Lower leg skin (tissue), 4 donors: ENCODE measurements around the gene C3orf70. TPM values are rescaled to one million over a fixed set of nuclear protein-coding genes. Genes with fewer than 3 reads are reported as not detected.
"Not testable (repeated sequence)": the region's sequence is repeated elsewhere in the genome, so short reads cannot be mapped to it uniquely, and the experiment has no call there.

Experiments used
- DNase-seq, 2 donors: peaks; one replicate each; pipeline ENCODE4 v3.0.0-alpha.2; 2019; ENCODE audit warnings: low spot score in 2 of 2
- H3K4me3 ChIP-seq: fragments of 200-600 bp; sonication (generic); 2 replicates; pipeline ENCODE4 v1.5.1; 2017; ENCODE audit warnings: mild to moderate bottlenecking, low read depth; ENCODE audit not compliant: poor library complexity, severe bottlenecking
- POLR2A ChIP-seq, 2 donors: fragments of 450-650 bp; IDR thresholded peaks; one replicate each; pipeline ENCODE4 v1.6.1; 2016 to 2017; ENCODE audit warnings: antibody characterized with exemption in 2 of 2, mild to moderate bottlenecking in 1 of 2, moderate library complexity in 1 of 2
- WGBS, 2 donors: methylation state at CpG; one replicate each; pipeline ENCODE4 v1.1.5; 2018; 5-methylcytosine and 5-hydroxymethylcytosine counted together
- intact Hi-C: fragments of 100-400 bp; cut with DNase I; formaldehyde crosslinking; loops from one replicate; pipeline ENCODE4 v1.15.0; 2023; ENCODE audit warnings: low total_unique reads
- total RNA-seq, 4 donors: library from RNA; depleted of rRNA; stranded (reverse); fragments of >200 nt; gene quantifications; one replicate each; pipeline ENCODE4 v1.1.0, GENCODE V29; 2016
- TF ChIP-seq, protein P1 (sequence below), 3 donors: fragments of 450-650 bp; IDR thresholded peaks; one replicate each; pipeline ENCODE4 v1.5.1; 2016; ENCODE audit warnings: antibody characterized with exemption in 3 of 3, mild to moderate bottlenecking in 3 of 3, moderate library complexity in 2 of 3

Gene C3orf70
- total RNA-seq, 4 donors from 2014 or later: 0.84 to 5.5 (median 4.3) TPM

DNA sequence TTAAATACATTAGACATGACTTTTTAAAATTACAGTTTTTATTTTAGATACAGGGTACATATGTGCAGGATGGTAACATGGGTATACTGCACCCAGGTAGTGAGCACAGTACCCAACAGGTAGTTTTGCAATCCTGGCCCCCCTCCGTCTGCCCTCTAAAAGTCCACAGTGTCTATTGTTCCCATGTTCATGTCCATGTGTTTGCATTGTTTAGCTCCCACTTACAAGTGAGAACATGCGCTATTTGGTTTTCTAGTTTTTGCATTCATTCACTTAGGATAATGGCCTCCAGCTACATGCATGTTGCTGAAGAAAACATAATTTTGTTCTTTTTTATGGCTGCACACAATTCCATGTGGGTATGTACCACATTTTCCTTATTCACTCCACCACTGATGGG is 23.8 kb downstream of the C3orf70 start:
- WGBS, 2 donors: 93 to 95% methylated on average over 2 of the region's 2 CpGs
- intact Hi-C loops: no loop called here
- no peak for DNase-seq
- H3K4me3 ChIP-seq: no peak overlapping the region
- TF ChIP-seq, protein P1, sequence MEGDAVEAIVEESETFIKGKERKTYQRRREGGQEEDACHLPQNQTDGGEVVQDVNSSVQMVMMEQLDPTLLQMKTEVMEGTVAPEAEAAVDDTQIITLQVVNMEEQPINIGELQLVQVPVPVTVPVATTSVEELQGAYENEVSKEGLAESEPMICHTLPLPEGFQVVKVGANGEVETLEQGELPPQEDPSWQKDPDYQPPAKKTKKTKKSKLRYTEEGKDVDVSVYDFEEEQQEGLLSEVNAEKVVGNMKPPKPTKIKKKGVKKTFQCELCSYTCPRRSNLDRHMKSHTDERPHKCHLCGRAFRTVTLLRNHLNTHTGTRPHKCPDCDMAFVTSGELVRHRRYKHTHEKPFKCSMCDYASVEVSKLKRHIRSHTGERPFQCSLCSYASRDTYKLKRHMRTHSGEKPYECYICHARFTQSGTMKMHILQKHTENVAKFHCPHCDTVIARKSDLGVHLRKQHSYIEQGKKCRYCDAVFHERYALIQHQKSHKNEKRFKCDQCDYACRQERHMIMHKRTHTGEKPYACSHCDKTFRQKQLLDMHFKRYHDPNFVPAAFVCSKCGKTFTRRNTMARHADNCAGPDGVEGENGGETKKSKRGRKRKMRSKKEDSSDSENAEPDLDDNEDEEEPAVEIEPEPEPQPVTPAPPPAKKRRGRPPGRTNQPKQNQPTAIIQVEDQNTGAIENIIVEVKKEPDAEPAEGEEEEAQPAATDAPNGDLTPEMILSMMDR (IDR thresholded peaks at IDR 0.05): no peak
- no peak for TF ChIP-seq POLR2A (IDR thresholded peaks at IDR 0.05)

DNA sequence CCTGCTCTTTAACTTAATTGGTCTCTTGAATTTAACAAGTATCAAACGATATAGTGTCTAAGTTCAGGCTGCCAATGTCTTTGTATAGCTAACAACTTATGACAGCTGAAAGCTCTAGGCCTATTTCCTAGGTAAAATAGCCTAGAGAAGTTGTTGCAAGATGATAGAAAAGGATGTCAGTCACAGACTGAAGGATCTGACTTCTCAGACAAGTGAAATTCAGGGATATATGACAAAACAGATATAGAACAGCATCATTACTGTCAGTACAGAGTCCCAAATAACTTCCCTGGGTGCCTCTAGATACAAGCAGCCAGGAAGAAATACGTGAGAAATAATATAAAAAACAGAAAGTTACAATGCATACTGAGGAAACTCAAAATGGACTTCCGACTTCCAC is 26.7 kb downstream of the C3orf70 start:
- no peak for DNase-seq
- H3K4me3 ChIP-seq: no peak overlapping the region
- intact Hi-C loops: no loop called here
- TF ChIP-seq, protein P1 (IDR thresholded peaks at IDR 0.05): no peak
- no peak for TF ChIP-seq POLR2A (IDR thresholded peaks at IDR 0.05)
- 84% methylated on average over 3 of the region's 3 CpGs for whole genome bisulfite sequencing, 2 donors

DNA sequence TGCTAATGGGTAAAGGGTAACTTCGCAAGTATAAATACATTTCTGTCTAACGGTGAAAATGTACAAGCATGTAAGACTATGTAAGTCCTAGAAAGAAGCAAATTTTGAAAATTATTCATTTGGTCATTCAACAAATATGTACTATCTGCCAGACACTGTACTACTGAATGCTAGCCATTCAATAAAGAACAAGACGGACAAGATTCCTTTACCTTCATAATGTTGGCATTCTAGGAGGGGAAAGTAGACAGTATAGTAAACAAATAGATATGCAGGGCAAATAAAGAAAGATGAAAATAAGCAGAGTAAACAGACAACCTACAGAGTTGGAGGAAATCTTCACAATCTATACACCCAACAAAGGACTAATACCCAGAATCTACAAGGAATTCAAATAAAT is 32.7 kb downstream of the C3orf70 start:
- no peak for TF ChIP-seq POLR2A (IDR thresholded peaks at IDR 0.05)
- TF ChIP-seq, protein P1 (IDR thresholded peaks at IDR 0.05): no peak
- no peak overlapping the region for H3K4me3 ChIP-seq
- intact Hi-C loops: no loop called here
- WGBS, 2 donors: 92 to 97% methylated on average over 3 of the region's 3 CpGs
- no peak for DNase-seq

DNA sequence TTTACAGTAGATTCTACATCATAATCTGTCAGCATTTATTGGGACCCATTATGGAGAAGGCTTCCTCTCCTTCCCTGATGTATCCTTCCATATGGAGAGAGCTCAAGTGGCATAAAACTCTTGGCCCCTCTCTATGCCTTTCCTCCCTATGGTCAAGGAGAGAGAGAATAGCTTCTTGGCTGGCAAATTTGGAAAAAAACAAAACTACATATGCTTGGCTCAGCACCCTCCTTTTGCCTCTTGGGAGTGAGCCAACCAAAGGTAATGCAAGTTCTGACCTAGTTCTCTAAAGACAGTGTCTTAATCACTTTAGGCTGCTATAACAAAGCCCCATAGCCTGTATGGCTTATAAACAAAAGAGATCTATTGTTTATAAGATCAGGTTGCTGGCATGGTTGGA is 37.5 kb downstream of the C3orf70 start:
- H3K4me3 ChIP-seq: no peak overlapping the region
- TF ChIP-seq POLR2A (IDR thresholded peaks at IDR 0.05): no peak
- TF ChIP-seq, protein P1 (IDR thresholded peaks at IDR 0.05): no peak
- DNase-seq: no peak
- intact Hi-C loops: no loop called here

DNA sequence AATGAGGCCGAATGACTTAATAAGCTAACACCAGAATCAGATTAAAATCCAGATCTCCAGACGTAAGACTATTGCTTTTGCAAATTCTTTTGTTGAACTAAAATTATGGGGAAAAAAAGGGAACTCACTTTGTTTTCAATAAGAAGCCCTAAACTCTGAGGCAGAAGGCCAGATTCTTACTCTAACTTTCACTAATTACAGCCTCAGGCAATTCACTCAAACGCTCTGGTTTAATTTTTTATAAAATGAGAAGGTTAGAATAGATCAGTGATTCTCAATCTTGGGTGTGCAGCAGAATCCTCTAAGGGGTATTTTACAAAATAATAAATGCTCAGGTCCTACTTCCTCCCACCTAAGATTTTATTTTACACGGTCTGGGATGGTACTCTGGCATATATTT is 38.1 kb downstream of the C3orf70 start:
- WGBS, 2 donors: 39 to 41% methylated on average over 4 of the region's 4 CpGs
- no peak for DNase-seq
- no peak overlapping the region for H3K4me3 ChIP-seq
- intact Hi-C loops: no loop called here
- TF ChIP-seq POLR2A (IDR thresholded peaks at IDR 0.05): no peak
- TF ChIP-seq, protein P1 (IDR thresholded peaks at IDR 0.05): no peak

DNA sequence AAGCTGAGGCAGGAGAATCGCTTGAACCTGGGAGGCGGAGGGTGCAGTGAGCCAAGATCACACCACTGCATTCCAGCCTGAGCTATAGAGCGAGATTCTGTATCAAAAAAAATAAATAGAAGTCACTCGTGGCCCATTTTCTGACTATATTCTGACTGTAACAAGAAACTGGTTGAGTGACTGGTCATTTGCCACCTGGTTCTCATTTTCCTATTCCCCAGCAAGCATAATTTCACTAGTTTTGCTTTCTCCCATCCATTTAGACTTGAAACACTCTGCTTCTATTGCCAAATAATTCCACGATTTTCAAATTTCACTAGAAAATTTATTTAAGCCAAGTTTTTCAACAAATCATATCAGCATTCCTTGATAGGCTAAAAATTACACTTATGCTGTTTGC is 40.7 kb downstream of the C3orf70 start:
- WGBS, 2 donors: 65 to 91% methylated on average over 5 of the region's 5 CpGs
- no peak overlapping the region for H3K4me3 ChIP-seq
- no peak for TF ChIP-seq POLR2A (IDR thresholded peaks at IDR 0.05)
- TF ChIP-seq, protein P1 (IDR thresholded peaks at IDR 0.05): no peak
- no peak for DNase-seq
- intact Hi-C loops: no loop called here

DNA sequence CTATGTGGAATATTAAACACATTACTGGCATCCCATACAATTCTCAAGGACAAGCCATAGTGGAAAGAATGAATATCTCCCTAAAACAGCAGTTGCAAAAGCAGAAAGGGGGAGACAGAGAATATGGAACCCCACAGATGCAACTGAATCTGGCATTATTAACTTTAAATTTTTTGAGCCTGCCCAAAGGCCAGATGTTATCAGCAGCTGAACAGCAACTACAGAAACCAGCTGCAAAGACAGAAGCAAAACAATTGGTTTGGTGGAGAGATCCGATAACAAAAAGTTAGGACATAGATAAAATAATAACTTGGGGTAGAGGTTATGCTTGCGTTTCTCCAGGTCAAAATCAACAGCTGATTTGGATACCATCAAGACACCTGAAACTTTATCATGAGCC is 43.8 kb downstream of the C3orf70 start:
- 90 to 95% methylated on average over 2 of the region's 2 CpGs for WGBS, 2 donors
- H3K4me3 ChIP-seq, intact Hi-C loops, DNase-seq: not testable (repeated sequence)

DNA sequence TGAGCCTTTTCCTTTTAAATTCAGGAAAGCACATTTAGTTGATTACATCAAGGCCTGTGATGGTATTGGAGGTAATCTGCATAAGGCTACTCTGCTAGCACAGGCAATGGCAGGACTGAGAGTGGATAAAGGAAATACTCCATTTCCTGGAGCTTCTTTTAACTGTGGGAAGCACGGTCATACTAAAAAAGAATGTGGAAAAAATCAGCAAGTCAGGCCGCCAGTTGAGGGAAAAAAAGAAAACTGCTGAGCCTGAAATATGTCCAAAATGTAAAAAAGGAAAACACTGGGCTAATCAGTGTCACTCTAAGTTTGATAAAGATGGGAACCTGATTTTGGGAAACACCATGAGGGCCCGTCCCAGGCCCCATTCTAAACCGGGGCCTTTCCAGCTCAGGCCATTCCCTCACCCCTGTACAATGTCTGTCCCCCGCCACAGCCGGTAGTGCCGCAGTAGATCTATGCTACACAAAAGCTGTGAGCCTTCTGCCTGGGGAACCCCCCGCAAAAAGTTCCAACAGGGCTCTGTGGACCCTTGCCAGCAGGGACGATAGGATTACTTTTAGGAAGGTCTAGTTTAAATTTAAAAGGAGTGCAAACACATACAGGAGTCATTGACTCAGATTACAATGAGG is 46.5 kb downstream of the C3orf70 start:
- WGBS, 2 donors: 51 to 63% methylated on average over 9 of the region's 9 CpGs
- intact Hi-C loops, H3K4me3 ChIP-seq, DNase-seq: not testable (repeated sequence)
